Lower leg skin (tissue), 4 donors: ENCODE data around the gene CDCP1. TPM values are rescaled to one million over a fixed set of nuclear protein-coding genes. Genes with fewer than 3 reads are reported as not detected.

Experiments used
- DNase-seq, 2 donors: peaks; one replicate each; pipeline ENCODE4 v3.0.0-alpha.2; 2019; ENCODE audit warnings: low spot score in 2 of 2
- H3K4me3 ChIP-seq: fragments of 200-600 bp; sonication (generic); 2 replicates; pipeline ENCODE4 v1.5.1; 2017; ENCODE audit warnings: mild to moderate bottlenecking, low read depth; ENCODE audit not compliant: poor library complexity, severe bottlenecking
- POLR2A ChIP-seq, 2 donors: fragments of 450-650 bp; IDR thresholded peaks; one replicate each; pipeline ENCODE4 v1.6.1; 2016 to 2017; ENCODE audit warnings: antibody characterized with exemption in 2 of 2, mild to moderate bottlenecking in 1 of 2, moderate library complexity in 1 of 2
- WGBS, 2 donors: methylation state at CpG; one replicate each; pipeline ENCODE4 v1.1.5; 2018; 5-methylcytosine and 5-hydroxymethylcytosine counted together
- intact Hi-C: fragments of 100-400 bp; cut with DNase I; formaldehyde crosslinking; loops from one replicate; pipeline ENCODE4 v1.15.0; 2023; ENCODE audit warnings: low total_unique reads
- total RNA-seq, 4 donors: library from RNA; depleted of rRNA; stranded (reverse); fragments of >200 nt; gene quantifications; one replicate each; pipeline ENCODE4 v1.1.0, GENCODE V29; 2016
- TF ChIP-seq, protein P1 (sequence below), 3 donors: fragments of 450-650 bp; IDR thresholded peaks; one replicate each; pipeline ENCODE4 v1.5.1; 2016; ENCODE audit warnings: antibody characterized with exemption in 3 of 3, mild to moderate bottlenecking in 3 of 3, moderate library complexity in 2 of 3

Gene CDCP1
- total RNA-seq, 4 donors from 2014 or later = 43.8 to 79.0 (median 57.1) TPM

DNA sequence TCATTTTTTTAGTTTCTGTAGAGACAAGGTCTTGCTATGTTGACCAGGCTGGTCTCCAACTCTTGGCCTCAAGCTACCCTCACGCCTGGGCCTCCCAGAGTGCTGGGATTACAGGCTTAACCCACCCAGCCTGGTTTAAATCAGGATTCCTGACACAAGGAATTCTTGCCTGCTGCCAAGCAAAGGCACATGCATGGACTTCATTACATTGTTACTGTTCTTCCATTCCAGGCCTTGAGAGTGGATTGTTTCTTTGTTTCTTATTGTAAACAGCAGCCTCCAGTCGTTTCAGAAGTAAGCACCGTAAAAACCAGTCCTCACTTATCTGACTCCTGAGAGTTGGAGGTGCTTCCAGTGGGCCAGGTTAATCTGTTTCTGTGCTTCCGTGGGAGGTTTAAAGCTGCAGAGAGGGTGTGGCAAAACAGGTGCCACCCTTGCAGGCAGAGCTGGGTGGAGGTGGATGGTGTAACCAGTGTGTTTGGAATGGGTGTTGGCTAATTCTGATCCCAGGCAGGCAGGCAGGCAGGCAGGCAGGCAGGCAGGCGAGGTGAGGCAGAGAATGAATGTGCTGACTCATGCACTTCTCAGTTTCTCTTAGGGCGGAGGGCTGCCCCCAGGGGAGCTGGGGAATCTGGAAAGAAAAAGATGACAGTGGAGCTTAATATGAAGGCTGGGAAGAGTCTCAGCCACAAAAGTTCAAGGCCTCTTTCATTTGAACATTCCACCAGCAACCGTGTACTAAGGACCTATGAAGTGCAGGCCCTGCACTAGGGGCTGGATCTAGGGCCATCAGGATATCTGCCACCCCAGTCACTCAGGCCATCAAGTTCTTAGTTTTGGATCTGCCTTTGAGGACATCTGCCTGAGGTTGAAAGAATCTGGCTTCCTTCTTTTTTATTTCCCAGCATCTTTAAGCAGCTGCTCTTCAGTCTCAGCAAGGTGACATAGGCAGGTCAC, 37.0 kb upstream of the CDCP1 start:
- TF ChIP-seq, protein P1, sequence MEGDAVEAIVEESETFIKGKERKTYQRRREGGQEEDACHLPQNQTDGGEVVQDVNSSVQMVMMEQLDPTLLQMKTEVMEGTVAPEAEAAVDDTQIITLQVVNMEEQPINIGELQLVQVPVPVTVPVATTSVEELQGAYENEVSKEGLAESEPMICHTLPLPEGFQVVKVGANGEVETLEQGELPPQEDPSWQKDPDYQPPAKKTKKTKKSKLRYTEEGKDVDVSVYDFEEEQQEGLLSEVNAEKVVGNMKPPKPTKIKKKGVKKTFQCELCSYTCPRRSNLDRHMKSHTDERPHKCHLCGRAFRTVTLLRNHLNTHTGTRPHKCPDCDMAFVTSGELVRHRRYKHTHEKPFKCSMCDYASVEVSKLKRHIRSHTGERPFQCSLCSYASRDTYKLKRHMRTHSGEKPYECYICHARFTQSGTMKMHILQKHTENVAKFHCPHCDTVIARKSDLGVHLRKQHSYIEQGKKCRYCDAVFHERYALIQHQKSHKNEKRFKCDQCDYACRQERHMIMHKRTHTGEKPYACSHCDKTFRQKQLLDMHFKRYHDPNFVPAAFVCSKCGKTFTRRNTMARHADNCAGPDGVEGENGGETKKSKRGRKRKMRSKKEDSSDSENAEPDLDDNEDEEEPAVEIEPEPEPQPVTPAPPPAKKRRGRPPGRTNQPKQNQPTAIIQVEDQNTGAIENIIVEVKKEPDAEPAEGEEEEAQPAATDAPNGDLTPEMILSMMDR (IDR thresholded peaks at IDR 0.05) = no peak
- no peak for TF ChIP-seq POLR2A (IDR thresholded peaks at IDR 0.05)
- intact Hi-C loops = no loop called here
- peak in 1 of 2 donors; percentile 47 for DNase-seq
- no peak overlapping the region for H3K4me3 ChIP-seq
- 21 to 38% methylated on average over 7 of the region's 7 CpGs for WGBS, 2 donors

DNA sequence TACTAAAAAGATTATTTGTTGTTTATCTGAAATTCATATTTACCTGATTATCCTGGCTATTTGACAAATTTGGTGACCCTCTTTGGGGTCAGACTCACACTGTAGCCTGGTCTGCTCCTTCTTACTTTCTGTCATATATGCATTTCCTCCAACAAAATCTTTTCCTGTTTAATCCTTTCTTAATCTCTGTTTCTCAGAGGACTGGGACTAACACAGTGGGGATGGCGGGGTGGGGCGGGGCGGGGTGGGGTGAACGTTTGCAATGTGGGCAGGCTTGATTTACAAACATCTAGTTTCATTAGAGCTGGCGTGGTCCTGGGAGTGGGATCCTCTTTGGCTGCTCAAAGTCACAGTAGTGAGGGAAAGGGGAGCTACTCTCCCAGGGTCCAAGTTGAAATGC, 35.3 kb upstream of the CDCP1 start:
- no peak overlapping the region for H3K4me3 ChIP-seq
- TF ChIP-seq POLR2A (IDR thresholded peaks at IDR 0.05) = no peak
- TF ChIP-seq, protein P1 (IDR thresholded peaks at IDR 0.05) = no peak
- WGBS, 2 donors = 45 to 52% methylated on average over 5 of the region's 5 CpGs
- intact Hi-C loops = no loop called here
- peak in 1 of 2 donors; percentile 32 for DNase-seq

DNA sequence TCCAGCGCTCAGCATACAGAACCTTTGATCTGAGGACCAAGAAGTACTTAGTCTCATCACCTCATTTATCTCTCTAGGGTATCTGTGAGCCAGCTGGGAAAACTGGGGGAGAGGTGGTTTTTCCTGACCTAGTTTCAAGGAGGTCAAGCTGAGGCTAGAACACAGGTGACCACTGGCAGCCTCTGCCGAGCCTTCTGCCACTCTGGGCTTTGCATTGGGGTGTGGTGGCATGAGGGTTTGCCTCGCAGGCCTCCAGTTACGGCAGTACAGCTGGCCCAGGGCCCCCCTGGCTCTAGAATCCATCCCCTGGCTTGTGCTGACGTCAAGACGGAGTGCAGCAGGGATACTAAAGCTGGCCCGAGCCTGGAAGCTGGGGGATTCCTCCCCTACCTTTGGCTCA, 34.7 kb upstream of the CDCP1 start:
- no peak overlapping the region for H3K4me3 ChIP-seq
- intact Hi-C loops = no loop called here
- DNase-seq = peak in 1 of 2 donors; percentile 67
- 60 to 65% methylated on average over 7 of the region's 7 CpGs for WGBS, 2 donors
- TF ChIP-seq, protein P1 (IDR thresholded peaks at IDR 0.05) = no peak
- TF ChIP-seq POLR2A (IDR thresholded peaks at IDR 0.05) = no peak

DNA sequence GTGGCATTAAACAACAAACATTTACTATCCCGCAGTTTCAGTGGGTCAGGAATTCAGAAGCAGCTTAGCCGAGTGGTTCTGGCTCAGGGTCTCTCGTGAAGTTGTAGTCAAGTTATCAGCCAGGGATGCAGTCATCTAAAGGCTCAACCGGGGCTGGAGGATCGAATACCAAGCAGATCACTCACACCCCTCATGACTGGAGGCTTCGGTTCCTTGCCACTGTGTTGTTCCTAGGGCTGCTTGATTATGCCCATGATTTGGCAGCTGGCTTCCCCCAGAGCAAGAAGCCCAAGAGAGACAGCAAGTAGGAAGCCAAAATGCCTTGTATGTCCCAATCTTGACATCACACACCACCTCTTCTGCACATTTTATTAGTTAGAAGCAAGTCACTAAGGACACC, 33.9 kb upstream of the CDCP1 start:
- no peak overlapping the region for H3K4me3 ChIP-seq
- intact Hi-C loops = no loop called here
- DNase-seq = peak in 1 of 2 donors; percentile 52
- WGBS, 2 donors = 25 to 65% methylated on average over 6 of the region's 6 CpGs
- no peak for TF ChIP-seq POLR2A (IDR thresholded peaks at IDR 0.05)
- TF ChIP-seq, protein P1 (IDR thresholded peaks at IDR 0.05) = no peak

DNA sequence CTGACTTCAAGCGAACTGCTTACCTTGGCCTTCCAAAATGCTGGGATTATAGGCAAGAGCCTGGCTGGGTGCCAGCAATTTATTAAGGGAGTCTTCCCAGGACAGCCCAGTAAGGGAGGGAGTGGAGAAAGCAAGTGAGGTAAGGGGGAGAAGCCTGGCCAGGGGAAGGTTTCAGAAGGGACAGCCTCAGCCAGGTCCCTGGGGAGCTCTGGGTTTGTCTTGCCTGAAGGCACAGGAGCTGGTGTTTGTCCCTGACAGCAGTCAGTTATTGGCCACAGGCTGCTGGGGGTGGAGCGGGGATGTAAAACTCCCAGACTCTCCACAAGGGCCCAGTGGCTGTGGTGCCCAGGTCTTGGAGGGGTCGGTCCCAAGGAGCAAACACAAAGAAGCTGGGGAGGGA, 33.0 kb upstream of the CDCP1 start:
- WGBS, 2 donors = 75 to 81% methylated on average over 3 of the region's 3 CpGs
- DNase-seq = peak in 1 of 2 donors; percentile 78
- H3K4me3 ChIP-seq = no peak overlapping the region
- intact Hi-C loops = no loop called here
- no peak for TF ChIP-seq POLR2A (IDR thresholded peaks at IDR 0.05)
- TF ChIP-seq, protein P1 (IDR thresholded peaks at IDR 0.05) = no peak
